ENCODE results near the gene SPG11.

DNA sequence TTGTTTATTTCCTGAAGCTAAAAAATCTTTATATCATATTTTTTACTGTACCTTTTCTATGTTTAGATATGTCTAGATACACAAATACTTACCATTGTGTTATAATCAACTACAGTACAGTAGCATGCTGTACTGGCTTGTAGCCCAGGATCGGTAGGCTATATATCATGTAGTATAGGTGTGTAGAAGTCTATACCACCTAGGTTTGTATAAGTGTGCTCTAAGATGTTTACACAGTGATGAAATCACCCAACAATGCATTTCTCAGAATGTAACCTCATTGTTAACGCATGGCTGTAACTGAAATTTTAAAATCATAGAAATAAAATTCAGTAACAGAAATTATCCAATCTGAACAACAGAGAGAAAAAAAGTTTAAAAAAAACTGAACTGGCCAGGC lies 83.4 kb downstream of the SPG11 start:
- TF ChIP-seq ZNF776 (CRISPR knock-in tag; IDR thresholded peaks at IDR 0.05) (no peak), FOXK2 (IDR thresholded peaks at IDR 0.05) (no peak)
